Calu3 (cell line): ENCODE data around the gene SOX3. TPM values are rescaled to one million over a fixed set of nuclear protein-coding genes. Genes with fewer than 3 reads are reported as not detected.

Experiments
- BruUV-seq: library from RNA; stranded (reverse); fragments of 400-500 nt; replicated peaks from 2 replicates; lab custom pipeline; 2021; lab: Mats Ljungman, UMichigan
- CTCF ChIA-PET: fragments of 300-600 bp; sonication (Branson Sonifier 250); formaldehyde crosslinking; loops from one replicate; lab custom pipeline; 2022; ENCODE audit warnings: antibody characterized with exemption; lab: Charles Lee
- DNase-seq: peaks from one replicate; pipeline ENCODE4 v3.0.0; 2022
- H3K27ac Mint-ChIP-seq: one replicate; pipeline ENCODE4 v1.8.0; 2022; ENCODE audit warnings: mixed read lengths; ENCODE audit not compliant: unreplicated experiment
- H3K27me3 Mint-ChIP-seq: one replicate; pipeline ENCODE4 v1.8.0; 2022; ENCODE audit warnings: mixed read lengths; ENCODE audit not compliant: unreplicated experiment
- H3K36me3 Mint-ChIP-seq: one replicate; pipeline ENCODE4 v1.8.0; 2022; ENCODE audit warnings: mild to moderate bottlenecking, moderate library complexity, mixed read lengths; ENCODE audit not compliant: insufficient read depth, unreplicated experiment
- H3K4me1 Mint-ChIP-seq: one replicate; pipeline ENCODE4 v1.8.0; 2022; ENCODE audit warnings: mild to moderate bottlenecking, low read depth, mixed read lengths; ENCODE audit not compliant: unreplicated experiment
- H3K4me3 Mint-ChIP-seq: one replicate; pipeline ENCODE4 v1.8.0; 2022; ENCODE audit warnings: mild to moderate bottlenecking, low read depth, moderate library complexity, mixed read lengths; ENCODE audit not compliant: unreplicated experiment
- H3K9me3 Mint-ChIP-seq: one replicate; pipeline ENCODE4 v1.8.0; 2022; ENCODE audit warnings: low read depth, mixed read lengths; ENCODE audit not compliant: unreplicated experiment
- intact Hi-C: fragments of 100-400 bp; cut with micrococcal nuclease; formaldehyde crosslinking; loops from one replicate; pipeline ENCODE4 v1.10.0; 2022; ENCODE audit not compliant: unreplicated experiment
- total RNA-seq: library from RNA; stranded (reverse); gene quantifications from 2 replicates; pipeline ENCODE4 v1.2.3, GENCODE V29; 2022
- TF ChIP-seq, protein P1 (sequence below): fragments of 200-600 bp; IDR thresholded peaks from one replicate; pipeline ENCODE4 v1.8.0; 2022; ENCODE audit warnings: antibody characterized with exemption; ENCODE audit not compliant: unreplicated experiment

SOX3 gene
- total RNA-seq, 1 experiment from 2014 or later: not detected

DNA sequence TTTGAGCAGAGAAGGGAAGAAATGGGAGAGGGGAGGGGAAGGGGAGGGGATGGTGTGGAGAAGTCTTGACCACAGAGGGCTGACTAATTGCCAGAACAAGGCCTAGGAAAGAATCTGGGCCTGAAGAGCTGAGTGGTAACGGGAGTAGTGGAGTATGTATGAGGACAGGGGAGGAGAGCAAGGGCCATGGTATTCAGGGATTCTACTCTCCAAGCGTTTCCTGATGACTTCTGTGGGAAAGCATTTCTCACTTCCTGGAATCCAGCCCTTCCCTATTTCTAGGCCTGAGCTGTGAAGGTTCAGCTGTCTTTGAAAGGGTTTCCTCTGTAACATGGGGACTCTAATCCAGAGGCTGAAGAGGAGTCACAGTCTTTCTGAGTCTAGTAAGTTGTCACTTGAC lies 19.7 kb upstream of the SOX3 start:
- TF ChIP-seq, protein P1, sequence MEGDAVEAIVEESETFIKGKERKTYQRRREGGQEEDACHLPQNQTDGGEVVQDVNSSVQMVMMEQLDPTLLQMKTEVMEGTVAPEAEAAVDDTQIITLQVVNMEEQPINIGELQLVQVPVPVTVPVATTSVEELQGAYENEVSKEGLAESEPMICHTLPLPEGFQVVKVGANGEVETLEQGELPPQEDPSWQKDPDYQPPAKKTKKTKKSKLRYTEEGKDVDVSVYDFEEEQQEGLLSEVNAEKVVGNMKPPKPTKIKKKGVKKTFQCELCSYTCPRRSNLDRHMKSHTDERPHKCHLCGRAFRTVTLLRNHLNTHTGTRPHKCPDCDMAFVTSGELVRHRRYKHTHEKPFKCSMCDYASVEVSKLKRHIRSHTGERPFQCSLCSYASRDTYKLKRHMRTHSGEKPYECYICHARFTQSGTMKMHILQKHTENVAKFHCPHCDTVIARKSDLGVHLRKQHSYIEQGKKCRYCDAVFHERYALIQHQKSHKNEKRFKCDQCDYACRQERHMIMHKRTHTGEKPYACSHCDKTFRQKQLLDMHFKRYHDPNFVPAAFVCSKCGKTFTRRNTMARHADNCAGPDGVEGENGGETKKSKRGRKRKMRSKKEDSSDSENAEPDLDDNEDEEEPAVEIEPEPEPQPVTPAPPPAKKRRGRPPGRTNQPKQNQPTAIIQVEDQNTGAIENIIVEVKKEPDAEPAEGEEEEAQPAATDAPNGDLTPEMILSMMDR: no peak
- Mint-ChIP-seq H3K36me3 (no peaks in the 10 kb centered on the region), H3K27ac (no peak overlapping the region), H3K4me3 (no peak overlapping the region), H3K27me3 (no peaks in the 10 kb centered on the region), H3K4me1 (no peaks in the 10 kb centered on the region), H3K9me3 (no peaks in the 10 kb centered on the region)
- DNase-seq: no peak
- intact Hi-C loops: no loop called here
- CTCF ChIA-PET: no interaction called here
- BruUV-seq: no TSS peak

DNA sequence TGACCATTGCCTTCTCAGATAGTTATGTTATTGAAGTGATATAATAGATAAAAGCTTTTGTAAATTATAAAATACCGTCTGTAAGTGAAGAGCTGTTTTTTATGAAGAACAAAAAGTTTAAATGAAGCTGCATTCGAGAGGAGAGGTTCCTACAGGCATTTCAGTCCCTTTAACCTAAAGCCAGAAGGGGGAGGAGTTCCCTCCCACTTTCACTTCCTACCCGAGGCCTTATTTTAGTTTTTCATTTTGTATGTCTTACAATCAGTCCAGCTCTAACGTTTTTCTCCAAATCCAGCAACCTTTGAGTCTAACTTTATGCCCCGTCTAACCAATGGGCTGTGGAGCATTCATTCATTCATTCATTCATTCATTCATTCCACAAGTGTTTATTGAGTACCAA lies 16.5 kb upstream of the SOX3 start:
- no peaks in the 10 kb centered on the region for H3K4me1 Mint-ChIP-seq
- intact Hi-C loops: no loop called here
- TF ChIP-seq, protein P1: no peak
- no peaks in the 10 kb centered on the region for H3K9me3 Mint-ChIP-seq
- H3K27me3 Mint-ChIP-seq: no peaks in the 10 kb centered on the region
- CTCF ChIA-PET: no interaction called here
- DNase-seq: no peak
- H3K36me3 Mint-ChIP-seq: no peaks in the 10 kb centered on the region
- no peak overlapping the region for H3K27ac Mint-ChIP-seq
- BruUV-seq: no TSS peak
- H3K4me3 Mint-ChIP-seq: no peak overlapping the region

DNA sequence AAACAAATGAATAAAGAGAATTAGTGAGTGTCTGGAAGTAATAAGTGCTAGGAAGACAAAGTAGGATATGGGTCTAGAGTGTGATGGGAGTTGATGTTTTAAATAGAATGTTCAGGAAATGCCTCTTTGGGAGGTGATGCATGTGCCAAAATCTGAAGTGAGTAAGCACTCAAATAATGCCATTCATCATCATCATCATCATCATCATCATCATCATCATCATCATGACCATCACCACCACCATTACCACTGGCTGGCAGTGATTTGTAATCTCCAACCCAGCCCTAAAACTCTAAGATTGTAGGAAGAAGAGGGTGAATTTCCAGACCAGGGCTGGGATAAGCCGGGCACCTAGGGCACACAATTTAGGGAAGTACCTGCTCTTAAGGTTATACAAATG lies 9.7 kb upstream of the SOX3 start:
- Mint-ChIP-seq H3K27me3 (no peaks in the 10 kb centered on the region), H3K36me3 (no peaks in the 10 kb centered on the region), H3K4me3 (no peak overlapping the region), H3K27ac (no peak overlapping the region), H3K4me1 (no peaks in the 10 kb centered on the region), H3K9me3 (peaks cover 2% of the 10 kb centered on the region)
- DNase-seq: no peak
- no TSS peak for BruUV-seq
- CTCF ChIA-PET: no interaction called here
- TF ChIP-seq, protein P1: no peak
- intact Hi-C loops: no loop called here

DNA sequence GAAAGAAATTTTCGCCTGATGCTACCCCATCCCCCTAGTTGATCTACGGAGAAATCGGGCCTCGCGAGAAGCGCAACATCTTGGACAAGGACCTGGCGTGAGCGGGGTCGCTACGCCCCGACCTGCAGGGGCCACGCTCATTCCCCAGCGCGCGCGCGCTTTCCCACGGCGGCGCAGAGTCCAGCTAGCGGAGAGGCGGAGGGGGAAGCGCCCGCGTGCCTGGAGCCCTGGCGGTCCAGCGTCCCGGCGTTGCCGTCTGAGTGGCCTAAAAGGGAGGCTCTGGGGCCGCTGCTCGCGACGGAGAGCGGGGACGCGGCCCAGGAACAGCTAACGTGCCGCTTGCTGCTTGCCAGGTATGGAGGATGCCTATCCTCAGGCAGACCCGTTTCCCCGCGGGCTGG lies 6.0 kb upstream of the SOX3 start:
- H3K4me1 Mint-ChIP-seq: no peaks in the 10 kb centered on the region
- CTCF ChIA-PET: no interaction called here
- no peak for DNase-seq
- H3K4me3 Mint-ChIP-seq: no peak overlapping the region
- TF ChIP-seq, protein P1: no peak
- peaks cover 2% of the 10 kb centered on the region for H3K9me3 Mint-ChIP-seq
- H3K36me3 Mint-ChIP-seq: no peaks in the 10 kb centered on the region
- H3K27ac Mint-ChIP-seq: no peak overlapping the region
- no TSS peak for BruUV-seq
- intact Hi-C loops: no loop called here
- no peaks in the 10 kb centered on the region for H3K27me3 Mint-ChIP-seq

DNA sequence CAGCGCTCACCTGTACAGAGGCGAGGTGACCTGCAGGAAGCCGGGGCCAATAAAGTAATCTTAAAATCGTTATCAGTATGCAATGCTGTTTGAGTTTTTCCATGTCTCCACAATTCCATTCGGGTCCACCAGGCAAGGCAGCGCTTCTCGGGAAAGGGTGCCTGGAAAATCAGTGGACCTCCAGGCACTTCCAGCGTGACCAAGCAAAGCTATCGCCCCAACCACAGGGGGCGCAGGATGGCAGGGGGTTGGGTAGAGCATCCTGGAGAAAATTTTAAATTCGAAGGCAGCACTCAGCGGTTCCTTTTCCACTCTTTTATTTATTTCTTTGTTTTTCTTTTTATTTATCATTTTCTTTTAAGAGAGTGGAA lies 5.4 kb upstream of the SOX3 start:
- Mint-ChIP-seq H3K36me3 (no peaks in the 10 kb centered on the region), H3K4me1 (no peaks in the 10 kb centered on the region), H3K9me3 (peaks cover 2% of the 10 kb centered on the region), H3K4me3 (no peak overlapping the region), H3K27ac (no peak overlapping the region), H3K27me3 (no peaks in the 10 kb centered on the region)
- no peak for DNase-seq
- no TSS peak for BruUV-seq
- TF ChIP-seq, protein P1: no peak
- CTCF ChIA-PET: no interaction called here
- intact Hi-C loops: no loop called here
